Adipocyte (in vitro differentiated cells): ENCODE data around the gene SCYGR7.
A peak's percentile ranks its signal among the peaks of the same experiment; 100 is the strongest.

Experiments used
- DNase-seq: peaks from one replicate; pipeline ENCODE4 v3.0.0-alpha.2; 2015; ENCODE audit warnings: low read depth
- H3K27me3 ChIP-seq: replicated peaks from 2 replicates; pipeline ENCODE4 v1.7.0; 2013; ENCODE audit warnings: mild to moderate bottlenecking, low read length, moderate library complexity; ENCODE audit not compliant: control insufficient read depth, insufficient read depth
- H3K36me3 ChIP-seq: 2 replicates; pipeline ENCODE4 v1.7.0; 2013; ENCODE audit warnings: low read length, mild to moderate bottlenecking, moderate library complexity; ENCODE audit not compliant: control insufficient read depth, insufficient read depth, severe bottlenecking
- H3K4me1 ChIP-seq: 2 replicates; pipeline ENCODE4 v1.7.0; 2013; ENCODE audit warnings: mild to moderate bottlenecking, low read length, moderate library complexity; ENCODE audit not compliant: control insufficient read depth, insufficient read depth
- H3K4me3 ChIP-seq: 2 replicates; pipeline ENCODE4 v1.7.0; 2013; ENCODE audit warnings: mild to moderate bottlenecking, low read length, moderate library complexity
- H3K9ac ChIP-seq: 2 replicates; pipeline ENCODE4 v1.7.0; 2013; ENCODE audit warnings: mild to moderate bottlenecking, low read length, moderate library complexity
- H3K9me3 ChIP-seq: 2 replicates; pipeline ENCODE4 v1.7.0; 2013; ENCODE audit warnings: mild to moderate bottlenecking, low read length, moderate library complexity; ENCODE audit not compliant: control insufficient read depth

The SCYGR7 gene, protein sequence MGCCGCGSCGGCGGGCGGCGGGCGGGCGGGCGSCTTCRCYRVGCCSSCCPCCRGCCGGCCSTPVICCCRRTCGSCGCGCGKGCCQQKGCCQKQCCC

GRCh38 chr2:227728035-227728434 lies at the start of gene SCYGR7:
Gene SCYGR7 (plus strand): TSS chr2:227728335. CDS start chr2:227728335, 0 bp downstream.
- Histone ChIP-seq H3K27me3 (peaks cover 5% of the 10 kb centered on the region), H3K4me3 (no peak within 1 kb of the TSS), H3K4me1 (no peaks in the 10 kb centered on the region), H3K9ac (no peak within 1 kb of the TSS), H3K9me3 (no peaks in the 10 kb centered on the region), H3K36me3 (no peaks in the 10 kb centered on the region)
- no peak for DNase-seq

DNA sequence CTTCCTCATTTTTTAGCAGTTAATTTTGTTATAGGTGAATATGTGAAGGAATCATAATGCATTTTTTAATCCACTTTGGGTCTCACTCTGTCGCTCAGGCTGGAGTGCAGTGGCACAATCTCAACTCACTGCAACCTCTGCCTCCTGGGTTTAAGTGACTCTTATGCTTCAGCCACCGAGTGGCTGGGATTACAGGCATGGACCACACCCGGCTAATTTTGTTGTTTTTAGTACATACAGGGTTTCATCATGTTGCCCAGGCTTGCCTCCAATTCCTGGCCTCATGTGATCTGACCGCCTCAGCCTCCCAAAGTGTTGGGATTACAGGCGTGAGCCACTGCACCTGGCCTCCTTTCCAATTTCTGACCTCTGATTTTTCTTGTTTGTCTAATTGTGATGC lies 43.9 kb upstream of the SCYGR7 start:
- peaks cover 29% of the 10 kb centered on the region for H3K36me3 ChIP-seq

GRCh38 chr2:227687189-227687588 lies 40.9 kb upstream of the SCYGR7 start:
- H3K36me3 ChIP-seq: peaks cover 36% of the 10 kb centered on the region
- DNase-seq: no peak
- no peak overlapping the region for H3K4me3 ChIP-seq

More for the DNA sequence above, 43.9 kb upstream of the SCYGR7 start:
- H3K27me3 ChIP-seq: no peaks in the 10 kb centered on the region
- peaks cover 2% of the 10 kb centered on the region for H3K4me1 ChIP-seq
- no peak for DNase-seq
- no peak overlapping the region for H3K9ac ChIP-seq
- H3K4me3 ChIP-seq: no peak overlapping the region
- H3K9me3 ChIP-seq: no peaks in the 10 kb centered on the region

GRCh38 chr2:227696990-227697679 lies 31.0 kb upstream of the SCYGR7 start:
- Histone ChIP-seq H3K4me3 (no peak overlapping the region), H3K36me3 (peaks cover 45% of the 10 kb centered on the region), H3K9ac (no peak overlapping the region), H3K4me1 (peaks cover 14% of the 10 kb centered on the region), H3K9me3 (no peaks in the 10 kb centered on the region), H3K27me3 (no peaks in the 10 kb centered on the region)
- DNase-seq: peak; percentile 34

More at GRCh38 chr2:227687189-227687588, 40.9 kb upstream of the SCYGR7 start:
- no peak overlapping the region for H3K9ac ChIP-seq
- peaks cover 2% of the 10 kb centered on the region for H3K4me1 ChIP-seq
- H3K9me3 ChIP-seq: no peaks in the 10 kb centered on the region
- H3K27me3 ChIP-seq: no peaks in the 10 kb centered on the region

DNA sequence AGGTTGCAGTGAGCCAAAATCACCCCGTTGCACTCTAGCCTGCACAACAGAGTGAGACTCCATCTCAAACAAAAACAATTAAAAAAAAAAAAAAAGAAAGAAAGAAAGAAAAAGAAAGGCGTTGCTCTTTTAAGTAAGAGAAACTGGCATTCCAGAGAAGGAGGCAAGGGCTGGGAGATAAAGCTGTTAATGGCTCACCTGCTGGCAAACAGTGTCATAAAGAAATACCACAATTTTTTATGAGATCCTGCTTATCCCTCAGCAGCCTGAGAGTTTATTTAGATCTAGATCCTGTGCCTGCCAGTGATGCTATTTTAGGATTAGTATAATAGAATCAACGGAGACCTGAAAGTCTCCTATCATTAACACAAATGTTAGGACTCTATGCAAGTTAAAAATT lies 26.6 kb upstream of the SCYGR7 start:
- H3K9ac ChIP-seq: no peak overlapping the region
- no peak overlapping the region for H3K4me3 ChIP-seq
- H3K9me3 ChIP-seq: no peaks in the 10 kb centered on the region
- peaks cover 45% of the 10 kb centered on the region for H3K36me3 ChIP-seq
- peaks cover 32% of the 10 kb centered on the region for H3K4me1 ChIP-seq
- no peaks in the 10 kb centered on the region for H3K27me3 ChIP-seq
- no peak for DNase-seq

GRCh38 chr2:227703280-227703732 lies 24.8 kb upstream of the SCYGR7 start:
- peak overlapping the region; percentile 60 for H3K4me3 ChIP-seq
- peak; percentile 73 for DNase-seq
- H3K4me1 ChIP-seq: peaks cover 24% of the 10 kb centered on the region
- H3K36me3 ChIP-seq: peaks cover 50% of the 10 kb centered on the region
- H3K9ac ChIP-seq: peak overlapping the region; percentile 73
- no peaks in the 10 kb centered on the region for H3K9me3 ChIP-seq
- no peaks in the 10 kb centered on the region for H3K27me3 ChIP-seq

GRCh38 chr2:227703961-227704360 lies 24.2 kb upstream of the SCYGR7 start:
- DNase-seq: peak; percentile 47

DNA sequence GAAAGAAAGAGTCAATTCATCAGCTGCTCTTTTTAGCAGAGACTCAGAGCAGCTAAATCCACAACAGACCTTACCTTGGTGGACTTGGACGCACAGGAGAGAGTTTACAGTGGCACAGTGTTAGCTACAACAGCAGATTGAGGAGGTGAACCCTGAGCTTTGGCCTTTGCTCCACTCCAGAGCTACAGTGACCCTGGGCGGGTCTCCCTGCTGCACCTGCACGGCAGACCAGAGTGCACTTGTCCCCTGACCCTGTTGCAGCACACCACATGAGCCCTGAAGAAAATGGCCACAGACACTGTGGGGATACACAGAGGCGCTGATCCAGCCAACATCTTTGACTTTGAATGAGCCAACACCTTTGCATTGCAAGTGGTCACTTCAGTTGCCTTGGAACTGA lies 21.3 kb upstream of the SCYGR7 start:
- Histone ChIP-seq H3K9ac (no peak overlapping the region), H3K36me3 (peaks cover 22% of the 10 kb centered on the region), H3K4me3 (no peak overlapping the region), H3K4me1 (peaks cover 29% of the 10 kb centered on the region), H3K27me3 (no peaks in the 10 kb centered on the region), H3K9me3 (no peaks in the 10 kb centered on the region)
- no peak for DNase-seq

More at GRCh38 chr2:227703961-227704360, 24.2 kb upstream of the SCYGR7 start:
- Histone ChIP-seq H3K27me3 (no peaks in the 10 kb centered on the region), H3K4me1 (peaks cover 27% of the 10 kb centered on the region), H3K4me3 (peak overlapping the region; percentile 60), H3K36me3 (peaks cover 43% of the 10 kb centered on the region), H3K9ac (peak overlapping the region; percentile 73), H3K9me3 (no peaks in the 10 kb centered on the region)

DNA sequence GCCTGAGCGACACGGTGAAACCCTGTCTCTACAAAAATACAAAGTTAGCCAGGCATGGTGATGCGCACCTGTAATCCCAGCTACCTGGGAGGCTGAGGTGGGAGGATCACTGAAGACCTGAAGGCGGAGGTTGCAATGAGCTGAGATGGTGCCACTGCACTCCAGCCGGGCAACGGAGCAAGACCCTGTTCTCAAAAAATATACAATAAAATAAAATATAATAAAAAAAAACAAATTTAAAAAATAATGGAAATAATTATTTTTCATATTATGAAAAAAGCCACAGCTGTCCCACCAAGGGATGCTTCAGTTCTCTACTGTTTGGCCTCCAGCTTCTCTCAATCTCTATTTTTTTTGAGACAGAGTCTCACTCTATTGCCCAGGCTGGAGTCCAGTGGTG lies 20.7 kb upstream of the SCYGR7 start:
- Histone ChIP-seq H3K4me1 (peaks cover 29% of the 10 kb centered on the region), H3K36me3 (peaks cover 19% of the 10 kb centered on the region), H3K9me3 (no peaks in the 10 kb centered on the region), H3K9ac (no peak overlapping the region), H3K4me3 (no peak overlapping the region), H3K27me3 (no peaks in the 10 kb centered on the region)
- DNase-seq: no peak

DNA sequence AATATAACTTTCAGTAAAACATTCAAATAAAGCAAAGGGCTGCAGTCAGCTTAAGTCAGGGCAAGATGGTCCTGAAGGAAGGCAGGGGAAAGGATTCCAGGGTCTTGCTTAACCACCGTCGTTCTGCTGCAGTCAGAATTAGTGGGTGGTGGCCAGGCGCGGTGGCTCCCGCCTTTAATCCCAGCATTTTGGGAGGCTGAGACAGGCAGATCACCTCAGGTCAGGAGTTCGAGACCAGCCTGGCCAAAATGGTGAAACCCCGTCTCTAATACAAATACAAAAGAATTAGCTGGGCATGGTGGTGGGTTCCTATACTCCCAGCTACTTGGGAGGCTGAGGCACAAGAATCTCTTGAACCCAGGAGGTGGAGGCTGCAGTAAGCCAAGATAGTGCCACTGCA lies 17.1 kb upstream of the SCYGR7 start:
- no peak for DNase-seq
- Histone ChIP-seq H3K36me3 (peaks cover 10% of the 10 kb centered on the region), H3K4me3 (no peak overlapping the region), H3K9me3 (no peaks in the 10 kb centered on the region), H3K27me3 (no peaks in the 10 kb centered on the region), H3K9ac (no peak overlapping the region), H3K4me1 (peaks cover 21% of the 10 kb centered on the region)

DNA sequence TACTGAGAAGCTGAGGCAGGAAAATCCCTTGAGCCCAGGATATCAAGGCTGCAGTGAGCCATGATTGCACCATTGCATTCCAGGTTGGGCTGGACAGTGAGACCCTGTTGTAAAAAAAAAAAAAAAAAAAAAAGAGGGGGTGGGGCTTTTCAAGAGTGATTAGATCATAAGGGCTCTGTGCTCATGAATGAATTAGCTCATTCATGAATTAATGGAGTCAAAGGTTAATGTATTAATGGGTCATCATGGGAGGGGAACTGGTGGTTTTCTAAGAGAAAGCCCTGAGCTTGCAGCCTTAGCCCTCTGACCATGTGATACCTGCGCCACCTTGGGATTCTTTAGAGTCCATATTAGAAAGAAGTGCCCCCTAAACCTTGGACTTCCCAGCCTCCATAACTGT lies 14.8 kb upstream of the SCYGR7 start:
- H3K4me1 ChIP-seq: peaks cover 29% of the 10 kb centered on the region
- no peak overlapping the region for H3K9ac ChIP-seq
- H3K9me3 ChIP-seq: no peaks in the 10 kb centered on the region
- no peak overlapping the region for H3K4me3 ChIP-seq
- H3K36me3 ChIP-seq: no peaks in the 10 kb centered on the region
- no peaks in the 10 kb centered on the region for H3K27me3 ChIP-seq
- no peak for DNase-seq
